ENCODE results near the gene RSPO3. TPM values are rescaled to one million over a fixed set of nuclear protein-coding genes. Genes with fewer than 3 reads are reported as not detected.

The RSPO3 gene
- polyA plus RNA-seq, 1 of the 3 experiments (the other 2 are of a cell fraction): not detected

GRCh38 chr6:127124172-127124571, 5.7 kb downstream of the RSPO3 start:
- CTCF ChIA-PET: interaction anchor here (1.7 kb wide), 1 partner anchor 948 kb away, joined by 5 read pairs; no protein-coding TSS in a partner anchor
- H3K79me2 ChIP-seq (ENCODE audit: insufficient read depth): no peaks in the 10 kb centered on the region

More at GRCh38 chr6:127124172-127124571, 5.7 kb downstream of the RSPO3 start:
- Histone ChIP-seq H3K4me1 (ENCODE audit: control insufficient read depth in 1 of 2, insufficient read depth in 2 of 2, low read depth in 1 of 2, low read length in 1 of 2) (no peaks in the 10 kb centered on the region; a peak in 1 of 4 replicates), H3K4me3 (ENCODE audit: low read depth in 2 of 2, low read length in 1 of 2) (no peak overlapping the region), H3K27ac (ENCODE audit: low read depth in 2 of 2, low read length in 1 of 2) (no peak overlapping the region), H3K9ac (no peak overlapping the region), H4K20me1 (ENCODE audit: insufficient read depth) (no peaks in the 10 kb centered on the region), H3F3A (replicated peaks; ENCODE audit: insufficient read depth) (no peaks in the 10 kb centered on the region), H3K4me2 (no peak overlapping the region), H3K27me3 (ENCODE audit: insufficient read depth) (peaks cover 28% of the 10 kb centered on the region), H3K36me3 (replicated peaks in 1 of 2; ENCODE audit: control insufficient read depth in 1 of 2, insufficient read depth in 2 of 2, low read length in 1 of 2) (no peaks in the 10 kb centered on the region), H2AFZ (ENCODE audit: low read depth) (no peak overlapping the region), H3K9me2 (no peaks in the 10 kb centered on the region), H3K9me3 (no peaks in the 10 kb centered on the region)
- TF ChIP-seq MXI1 (IDR thresholded peaks at IDR 0.05; ENCODE audit: low read depth, low read length) (no peak), JUND (IDR thresholded peaks at IDR 0.05) (no peak), GABPA (IDR thresholded peaks at IDR 0.05; ENCODE audit: low read depth) (no peak), FOXJ3 (CRISPR knock-in tag; IDR thresholded peaks at IDR 0.05) (no peak), SIN3A (IDR thresholded peaks at IDR 0.05; ENCODE audit: borderline replicate concordance, low read depth, low read length) (no peak), TAF1 (IDR thresholded peaks at IDR 0.05; ENCODE audit: borderline replicate concordance, low read depth, low read length) (no peak), NRF1 (IDR thresholded peaks at IDR 0.05; ENCODE audit: low read depth, low read length) (no peak), SMC3 (IDR thresholded peaks at IDR 0.05; ENCODE audit: low read depth, low read length) (no peak), RCOR1 (IDR thresholded peaks at IDR 0.05; ENCODE audit: low read length) (no peak), TEAD4 (IDR thresholded peaks at IDR 0.05; ENCODE audit: borderline replicate concordance, insufficient read depth) (no peak), YY1 (IDR thresholded peaks at IDR 0.05; ENCODE audit: low read depth) (no peak), RAD21 (IDR thresholded peaks at IDR 0.05; ENCODE audit: low read length) (no peak), PBX3 (IDR thresholded peaks at IDR 0.05) (no peak), RXRA (IDR thresholded peaks at IDR 0.05; ENCODE audit: borderline replicate concordance, low read depth) (no peak), EZH2phosphoT487 (IDR thresholded peaks at IDR 0.05; ENCODE audit: borderline replicate concordance, low read depth) (no peak)
- TF ChIP-seq, protein P1, sequence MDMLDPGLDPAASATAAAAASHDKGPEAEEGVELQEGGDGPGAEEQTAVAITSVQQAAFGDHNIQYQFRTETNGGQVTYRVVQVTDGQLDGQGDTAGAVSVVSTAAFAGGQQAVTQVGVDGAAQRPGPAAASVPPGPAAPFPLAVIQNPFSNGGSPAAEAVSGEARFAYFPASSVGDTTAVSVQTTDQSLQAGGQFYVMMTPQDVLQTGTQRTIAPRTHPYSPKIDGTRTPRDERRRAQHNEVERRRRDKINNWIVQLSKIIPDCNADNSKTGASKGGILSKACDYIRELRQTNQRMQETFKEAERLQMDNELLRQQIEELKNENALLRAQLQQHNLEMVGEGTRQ (IDR thresholded peaks at IDR 0.05; ENCODE audit: borderline replicate concordance, low read depth, low read length): no peak
- TF ChIP-seq, protein P2, sequence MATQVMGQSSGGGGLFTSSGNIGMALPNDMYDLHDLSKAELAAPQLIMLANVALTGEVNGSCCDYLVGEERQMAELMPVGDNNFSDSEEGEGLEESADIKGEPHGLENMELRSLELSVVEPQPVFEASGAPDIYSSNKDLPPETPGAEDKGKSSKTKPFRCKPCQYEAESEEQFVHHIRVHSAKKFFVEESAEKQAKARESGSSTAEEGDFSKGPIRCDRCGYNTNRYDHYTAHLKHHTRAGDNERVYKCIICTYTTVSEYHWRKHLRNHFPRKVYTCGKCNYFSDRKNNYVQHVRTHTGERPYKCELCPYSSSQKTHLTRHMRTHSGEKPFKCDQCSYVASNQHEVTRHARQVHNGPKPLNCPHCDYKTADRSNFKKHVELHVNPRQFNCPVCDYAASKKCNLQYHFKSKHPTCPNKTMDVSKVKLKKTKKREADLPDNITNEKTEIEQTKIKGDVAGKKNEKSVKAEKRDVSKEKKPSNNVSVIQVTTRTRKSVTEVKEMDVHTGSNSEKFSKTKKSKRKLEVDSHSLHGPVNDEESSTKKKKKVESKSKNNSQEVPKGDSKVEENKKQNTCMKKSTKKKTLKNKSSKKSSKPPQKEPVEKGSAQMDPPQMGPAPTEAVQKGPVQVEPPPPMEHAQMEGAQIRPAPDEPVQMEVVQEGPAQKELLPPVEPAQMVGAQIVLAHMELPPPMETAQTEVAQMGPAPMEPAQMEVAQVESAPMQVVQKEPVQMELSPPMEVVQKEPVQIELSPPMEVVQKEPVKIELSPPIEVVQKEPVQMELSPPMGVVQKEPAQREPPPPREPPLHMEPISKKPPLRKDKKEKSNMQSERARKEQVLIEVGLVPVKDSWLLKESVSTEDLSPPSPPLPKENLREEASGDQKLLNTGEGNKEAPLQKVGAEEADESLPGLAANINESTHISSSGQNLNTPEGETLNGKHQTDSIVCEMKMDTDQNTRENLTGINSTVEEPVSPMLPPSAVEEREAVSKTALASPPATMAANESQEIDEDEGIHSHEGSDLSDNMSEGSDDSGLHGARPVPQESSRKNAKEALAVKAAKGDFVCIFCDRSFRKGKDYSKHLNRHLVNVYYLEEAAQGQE (IDR thresholded peaks at IDR 0.05; ENCODE audit: low read depth, low read length): no peak
- POLR2A ChIA-PET: no interaction called here
- no peak for DNase-seq
